NCI-H1105 (cell line): Measurements from ENCODE around the gene OPN1MW2.
"Not testable (repeated sequence)": the region's sequence is repeated elsewhere in the genome, so short reads cannot be mapped to it uniquely, and the experiment has no call there.

Experiments
- DNase-seq: peaks from one replicate; lab custom pipeline; 2025; lab: John Stamatoyannopoulos, UW

The OPN1MW2 gene

GRCh38 chrX:154269245-154269644 is 49.7 kb downstream of the OPN1MW2 start:
- not testable (repeated sequence) for DNase-seq
